Calu3 (cell line): ENCODE results near the gene CNOT6. TPM values are rescaled to one million over a fixed set of nuclear protein-coding genes. Genes with fewer than 3 reads are reported as not detected.
A peak's percentile ranks its signal among the peaks of the same experiment; 100 is the strongest.
"Not testable (repeated sequence)": the region's sequence is repeated elsewhere in the genome, so short reads cannot be mapped to it uniquely, and the experiment has no call there.

Experiments used
- BruUV-seq: library from RNA; stranded (reverse); fragments of 400-500 nt; replicated peaks from 2 replicates; lab custom pipeline; 2021; lab: Mats Ljungman, UMichigan
- CTCF ChIA-PET: fragments of 300-600 bp; sonication (Branson Sonifier 250); formaldehyde crosslinking; loops from one replicate; lab custom pipeline; 2022; ENCODE audit warnings: antibody characterized with exemption; lab: Charles Lee
- DNase-seq: peaks from one replicate; pipeline ENCODE4 v3.0.0; 2022
- H3K27ac Mint-ChIP-seq: one replicate; pipeline ENCODE4 v1.8.0; 2022; ENCODE audit warnings: mixed read lengths; ENCODE audit not compliant: unreplicated experiment
- H3K27me3 Mint-ChIP-seq: one replicate; pipeline ENCODE4 v1.8.0; 2022; ENCODE audit warnings: mixed read lengths; ENCODE audit not compliant: unreplicated experiment
- H3K36me3 Mint-ChIP-seq: one replicate; pipeline ENCODE4 v1.8.0; 2022; ENCODE audit warnings: mild to moderate bottlenecking, moderate library complexity, mixed read lengths; ENCODE audit not compliant: insufficient read depth, unreplicated experiment
- H3K4me1 Mint-ChIP-seq: one replicate; pipeline ENCODE4 v1.8.0; 2022; ENCODE audit warnings: mild to moderate bottlenecking, low read depth, mixed read lengths; ENCODE audit not compliant: unreplicated experiment
- H3K4me3 Mint-ChIP-seq: one replicate; pipeline ENCODE4 v1.8.0; 2022; ENCODE audit warnings: mild to moderate bottlenecking, low read depth, moderate library complexity, mixed read lengths; ENCODE audit not compliant: unreplicated experiment
- H3K9me3 Mint-ChIP-seq: one replicate; pipeline ENCODE4 v1.8.0; 2022; ENCODE audit warnings: low read depth, mixed read lengths; ENCODE audit not compliant: unreplicated experiment
- intact Hi-C: fragments of 100-400 bp; cut with micrococcal nuclease; formaldehyde crosslinking; loops from one replicate; pipeline ENCODE4 v1.10.0; 2022; ENCODE audit not compliant: unreplicated experiment
- total RNA-seq: library from RNA; stranded (reverse); gene quantifications from 2 replicates; pipeline ENCODE4 v1.2.3, GENCODE V29; 2022
- TF ChIP-seq, protein P1 (sequence below): fragments of 200-600 bp; IDR thresholded peaks from one replicate; pipeline ENCODE4 v1.8.0; 2022; ENCODE audit warnings: antibody characterized with exemption; ENCODE audit not compliant: unreplicated experiment

Gene CNOT6
- total RNA-seq, 1 experiment from 2014 or later = 57.1 TPM

DNA sequence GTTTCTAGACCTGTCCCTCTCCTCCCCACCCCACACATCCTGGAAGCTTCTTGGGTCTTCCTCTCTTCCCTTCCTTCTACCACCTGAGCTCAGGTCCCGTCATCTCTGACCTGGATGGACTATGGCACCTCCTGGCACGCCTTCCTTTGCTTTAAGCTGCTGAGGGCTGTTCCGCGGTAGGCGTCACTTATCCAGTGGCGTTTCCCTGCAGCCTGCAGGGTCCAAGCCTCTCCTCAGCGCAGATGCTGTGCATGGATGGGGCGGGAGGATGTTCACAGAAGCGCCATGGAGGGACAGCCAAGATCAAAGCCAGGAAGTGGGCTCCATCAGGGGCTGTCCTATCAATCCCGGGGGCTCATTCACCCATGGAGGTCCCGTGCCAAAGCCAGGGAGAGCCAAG is 23.8 kb upstream of the CNOT6 start:
- peaks cover 12% of the 10 kb centered on the region for H3K36me3 Mint-ChIP-seq
- H3K4me3 Mint-ChIP-seq = no peak overlapping the region
- intact Hi-C loops = loop anchor here (5.0 to 10.0 kb wide), 3 partner anchors 138 to 343 kb away; partner anchors contain the start of gene RASGEF1C
- DNase-seq = no peak
- H3K4me1 Mint-ChIP-seq = peaks cover 41% of the 10 kb centered on the region
- TF ChIP-seq, protein P1, sequence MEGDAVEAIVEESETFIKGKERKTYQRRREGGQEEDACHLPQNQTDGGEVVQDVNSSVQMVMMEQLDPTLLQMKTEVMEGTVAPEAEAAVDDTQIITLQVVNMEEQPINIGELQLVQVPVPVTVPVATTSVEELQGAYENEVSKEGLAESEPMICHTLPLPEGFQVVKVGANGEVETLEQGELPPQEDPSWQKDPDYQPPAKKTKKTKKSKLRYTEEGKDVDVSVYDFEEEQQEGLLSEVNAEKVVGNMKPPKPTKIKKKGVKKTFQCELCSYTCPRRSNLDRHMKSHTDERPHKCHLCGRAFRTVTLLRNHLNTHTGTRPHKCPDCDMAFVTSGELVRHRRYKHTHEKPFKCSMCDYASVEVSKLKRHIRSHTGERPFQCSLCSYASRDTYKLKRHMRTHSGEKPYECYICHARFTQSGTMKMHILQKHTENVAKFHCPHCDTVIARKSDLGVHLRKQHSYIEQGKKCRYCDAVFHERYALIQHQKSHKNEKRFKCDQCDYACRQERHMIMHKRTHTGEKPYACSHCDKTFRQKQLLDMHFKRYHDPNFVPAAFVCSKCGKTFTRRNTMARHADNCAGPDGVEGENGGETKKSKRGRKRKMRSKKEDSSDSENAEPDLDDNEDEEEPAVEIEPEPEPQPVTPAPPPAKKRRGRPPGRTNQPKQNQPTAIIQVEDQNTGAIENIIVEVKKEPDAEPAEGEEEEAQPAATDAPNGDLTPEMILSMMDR = no peak
- no peak overlapping the region for H3K27ac Mint-ChIP-seq
- H3K9me3 Mint-ChIP-seq = no peaks in the 10 kb centered on the region
- no TSS peak for BruUV-seq
- H3K27me3 Mint-ChIP-seq = no peaks in the 10 kb centered on the region
- CTCF ChIA-PET = interaction anchor here (0.6 to 1.0 kb wide), 2 partner anchors 21 to 138 kb away, joined by 3 read pairs; no protein-coding TSS in a partner anchor

GRCh38 chr5:180470966-180471582 is 23.1 kb upstream of the CNOT6 start:
- no TSS peak for BruUV-seq

GRCh38 chr5:180471866-180472265 is 22.3 kb upstream of the CNOT6 start:
- BruUV-seq = no TSS peak
- Mint-ChIP-seq H3K4me1 (peaks cover 37% of the 10 kb centered on the region), H3K36me3 (peaks cover 10% of the 10 kb centered on the region), H3K9me3 (no peaks in the 10 kb centered on the region), H3K27ac (no peak overlapping the region), H3K4me3 (no peak overlapping the region), H3K27me3 (no peaks in the 10 kb centered on the region)
- intact Hi-C loops = loop anchor here (1.0 to 10.0 kb wide), 4 partner anchors 140 to 345 kb away; partner anchors contain the start of gene RASGEF1C
- CTCF ChIA-PET = interaction anchor here (1.8 kb wide), 1 partner anchor 178 kb away, joined by 6 read pairs; no protein-coding TSS in a partner anchor
- TF ChIP-seq, protein P1 = no peak
- DNase-seq = no peak

More at GRCh38 chr5:180470966-180471582, 23.1 kb upstream of the CNOT6 start:
- Mint-ChIP-seq H3K36me3 (peaks cover 12% of the 10 kb centered on the region), H3K4me3 (no peak overlapping the region), H3K27me3 (no peaks in the 10 kb centered on the region), H3K4me1 (peaks cover 41% of the 10 kb centered on the region), H3K27ac (no peak overlapping the region), H3K9me3 (no peaks in the 10 kb centered on the region)
- TF ChIP-seq, protein P1 = peak; percentile 97
- DNase-seq = peak; percentile 76
- CTCF ChIA-PET = interaction anchor here (0.6 to 1.0 kb wide), 2 partner anchors 21 to 139 kb away, joined by 3 read pairs; no protein-coding TSS in a partner anchor
- intact Hi-C loops = loop anchor here (1.0 to 10.0 kb wide), 4 partner anchors 139 to 344 kb away; partner anchors contain the start of gene RASGEF1C

- Mint-ChIP-seq H3K4me3 (no peak overlapping the region), H3K27ac (no peak overlapping the region), H3K4me1 (peaks cover 33% of the 10 kb centered on the region), H3K9me3 (no peaks in the 10 kb centered on the region), H3K27me3 (no peaks in the 10 kb centered on the region), H3K36me3 (peaks cover 6% of the 10 kb centered on the region)
- intact Hi-C loops = loop anchor here (5.0 to 10.0 kb wide), 3 partner anchors 140 to 345 kb away; partner anchors contain the start of gene RASGEF1C
- no TSS peak for BruUV-seq
- TF ChIP-seq, protein P1 = no peak
- CTCF ChIA-PET = interaction anchor here (0.7 to 1.8 kb wide), 3 partner anchors 11 to 179 kb away, joined by 3 to 6 read pairs (median 4); no protein-coding TSS in a partner anchor
- DNase-seq = no peak
These were observed 21.9 kb upstream of the CNOT6 start for GRCh38 chr5:180472269-180472668.

GRCh38 chr5:180473386-180473785 is 20.8 kb upstream of the CNOT6 start:
- BruUV-seq, H3K4me3 Mint-ChIP-seq, H3K9me3 Mint-ChIP-seq, DNase-seq, H3K36me3 Mint-ChIP-seq, H3K27ac Mint-ChIP-seq, H3K27me3 Mint-ChIP-seq: not testable (repeated sequence)
- CTCF ChIA-PET = interaction anchor here (0.6 to 1.8 kb wide), 5 partner anchors 140 to 466 kb away, joined by 3 to 6 read pairs (median 4); no protein-coding TSS in a partner anchor
- H3K4me1 Mint-ChIP-seq = peaks cover 22% of the 10 kb centered on the region
- intact Hi-C loops = loop anchor here (5.0 to 10.0 kb wide), 3 partner anchors 141 to 346 kb away; partner anchors contain the start of gene RASGEF1C
